Stimulated activated CD4-positive, alpha-beta T cell treated with anti-CD3 and anti-CD28 coated beads, Interleukin-12 subunit alpha, Interleukin-12 subunit beta, amount 100 ng/mL, for 48 hours (primary cell): ENCODE results near the gene CETP.
"Not testable (repeated sequence)": the region's sequence is repeated elsewhere in the genome, so short reads cannot be mapped to it uniquely, and the experiment has no call there.

ENCODE experiments used
- DNase-seq, 3 donors: peaks; one replicate each; pipeline ENCODE4 v3.0.0-alpha.2; 2020; ENCODE audit warnings: low read depth in 2 of 3, low spot score in 1 of 3

Gene CETP

GRCh38 chr16:56953006-56953405 is 8.7 kb upstream of the CETP start:
- no peak for DNase-seq

DNA sequence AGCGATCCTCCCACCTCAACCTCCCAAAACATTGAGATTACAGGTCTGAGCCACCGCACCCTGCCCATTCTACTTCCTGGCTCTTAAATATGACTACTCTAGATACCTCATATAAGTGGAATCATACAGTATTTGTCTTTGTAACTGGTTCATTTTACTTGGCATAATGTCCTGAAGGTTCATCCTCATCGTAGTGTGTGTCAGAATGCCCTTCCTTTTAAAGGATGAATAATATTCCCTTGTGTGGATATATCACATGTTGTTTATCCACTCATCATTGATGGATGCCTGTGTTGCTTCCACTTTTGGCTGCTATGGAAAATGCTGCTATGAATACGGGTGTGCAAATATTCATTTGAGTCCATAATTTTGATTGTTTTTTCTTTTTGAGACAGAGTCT is 5.7 kb upstream of the CETP start:
- no peak for DNase-seq

DNA sequence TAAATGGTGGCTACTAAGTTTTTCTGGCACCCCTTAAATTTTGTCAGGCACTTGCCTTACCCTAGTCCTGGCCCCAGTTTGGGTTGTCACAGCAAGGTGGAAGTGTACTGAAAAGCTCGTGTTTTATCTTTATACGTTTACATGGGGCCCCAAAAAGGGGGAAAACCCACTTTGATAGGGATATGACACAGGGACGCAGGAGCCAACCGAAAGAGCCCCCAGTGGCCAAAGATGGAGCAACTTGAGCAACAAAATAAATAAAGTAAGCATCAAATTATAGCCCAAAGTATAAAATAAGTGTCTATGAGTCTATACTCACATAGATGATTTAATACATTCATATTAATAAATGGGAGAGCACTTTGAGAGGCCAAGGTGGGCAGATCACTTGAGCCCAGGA is 5.0 kb upstream of the CETP start:
- DNase-seq, result no peak

DNA sequence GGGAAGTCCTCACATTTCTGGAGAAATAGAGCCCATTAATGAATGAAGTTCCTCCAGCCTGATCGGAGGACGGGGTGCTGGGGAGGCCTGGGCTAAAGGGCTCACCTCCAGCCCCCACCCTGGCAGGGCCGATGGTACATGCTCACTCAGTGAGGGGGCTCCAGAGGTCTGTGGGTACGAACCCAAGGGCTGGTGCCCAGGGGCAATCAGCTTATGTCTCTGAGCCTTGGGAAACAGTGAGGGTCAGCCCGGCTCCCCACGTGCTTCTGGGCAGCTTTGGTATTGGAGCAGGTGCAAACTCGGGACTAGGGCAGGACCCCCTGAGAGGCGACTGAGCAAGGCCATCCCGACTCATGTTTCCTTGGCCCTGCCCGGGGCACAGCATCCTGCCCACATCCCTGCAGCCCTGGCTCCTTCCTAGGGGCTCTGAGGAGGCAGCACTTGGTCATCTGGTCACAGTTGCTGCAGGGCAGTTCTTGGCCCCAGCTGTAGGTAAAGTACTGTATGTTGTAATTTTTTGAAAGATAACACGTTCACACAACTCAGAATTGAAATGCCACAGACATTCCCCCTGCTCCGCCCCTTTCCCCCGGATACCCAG is 969 bp upstream of the CETP start:
- no peak for DNase-seq

DNA sequence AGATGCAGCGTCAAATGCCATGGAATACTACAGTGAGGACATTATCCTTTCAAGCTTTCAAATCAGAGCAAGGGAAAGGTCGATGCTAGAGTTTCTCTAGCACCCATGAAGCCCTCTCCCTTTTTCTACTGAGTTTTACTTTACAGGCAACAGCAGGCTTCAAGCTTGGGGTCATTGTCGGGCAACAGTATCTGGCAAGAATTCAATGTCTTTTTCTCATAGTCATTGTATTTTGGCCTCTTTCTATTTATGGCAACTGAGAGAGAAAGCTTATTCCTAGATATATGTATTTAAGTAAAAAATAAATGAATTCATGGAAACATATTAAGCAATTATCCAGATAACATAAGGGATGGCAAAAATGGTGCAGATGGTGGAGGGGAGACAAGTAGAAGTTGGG is 364 bp upstream of the CETP start:
- DNase-seq, result no peak

DNA sequence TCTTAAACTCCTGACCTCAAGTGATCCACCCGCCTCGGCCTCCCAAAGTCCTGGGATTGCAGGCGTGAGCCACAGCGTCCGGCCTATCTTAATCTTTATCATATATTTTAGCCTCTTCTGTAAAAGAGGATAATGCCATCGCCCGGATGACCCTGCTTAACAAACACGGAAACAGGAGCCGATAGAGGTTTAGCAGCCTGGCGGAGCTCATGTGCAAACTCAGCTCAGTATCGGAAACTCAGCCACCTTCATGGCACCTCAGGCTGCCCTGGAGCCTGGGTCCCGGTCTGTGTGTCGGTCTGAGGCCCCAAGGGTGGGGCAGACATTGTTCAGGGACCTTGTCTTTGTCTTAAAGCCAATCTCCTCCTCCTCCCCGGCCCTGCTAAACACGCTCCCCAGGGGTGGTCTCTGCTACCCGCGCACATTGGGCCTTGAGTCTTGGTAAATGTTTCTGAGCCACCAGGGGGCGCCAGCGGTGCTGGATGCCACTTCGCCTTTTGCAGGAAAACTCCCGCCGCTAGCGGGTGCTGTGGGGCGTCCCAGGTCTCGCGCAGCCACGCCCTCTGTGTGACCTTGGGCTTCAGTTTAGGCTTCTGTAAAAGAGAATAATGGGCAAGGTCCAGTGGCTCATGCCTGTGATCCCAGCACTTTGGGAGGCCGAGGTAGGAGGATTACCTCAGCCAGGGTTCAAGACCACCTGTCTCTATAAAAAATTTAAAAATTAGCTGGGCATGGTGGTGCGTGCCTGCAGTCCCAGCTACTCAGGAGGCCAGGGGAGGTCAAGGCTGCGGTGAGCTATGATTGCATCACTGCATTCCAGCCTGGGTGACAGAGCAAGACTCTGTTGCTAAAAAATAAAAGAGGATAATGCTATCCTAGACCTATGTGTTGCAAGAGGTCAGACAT is 2.7 kb downstream of the CETP start:
- peak; percentile 87 to 97 (median 95) for DNase-seq

DNA sequence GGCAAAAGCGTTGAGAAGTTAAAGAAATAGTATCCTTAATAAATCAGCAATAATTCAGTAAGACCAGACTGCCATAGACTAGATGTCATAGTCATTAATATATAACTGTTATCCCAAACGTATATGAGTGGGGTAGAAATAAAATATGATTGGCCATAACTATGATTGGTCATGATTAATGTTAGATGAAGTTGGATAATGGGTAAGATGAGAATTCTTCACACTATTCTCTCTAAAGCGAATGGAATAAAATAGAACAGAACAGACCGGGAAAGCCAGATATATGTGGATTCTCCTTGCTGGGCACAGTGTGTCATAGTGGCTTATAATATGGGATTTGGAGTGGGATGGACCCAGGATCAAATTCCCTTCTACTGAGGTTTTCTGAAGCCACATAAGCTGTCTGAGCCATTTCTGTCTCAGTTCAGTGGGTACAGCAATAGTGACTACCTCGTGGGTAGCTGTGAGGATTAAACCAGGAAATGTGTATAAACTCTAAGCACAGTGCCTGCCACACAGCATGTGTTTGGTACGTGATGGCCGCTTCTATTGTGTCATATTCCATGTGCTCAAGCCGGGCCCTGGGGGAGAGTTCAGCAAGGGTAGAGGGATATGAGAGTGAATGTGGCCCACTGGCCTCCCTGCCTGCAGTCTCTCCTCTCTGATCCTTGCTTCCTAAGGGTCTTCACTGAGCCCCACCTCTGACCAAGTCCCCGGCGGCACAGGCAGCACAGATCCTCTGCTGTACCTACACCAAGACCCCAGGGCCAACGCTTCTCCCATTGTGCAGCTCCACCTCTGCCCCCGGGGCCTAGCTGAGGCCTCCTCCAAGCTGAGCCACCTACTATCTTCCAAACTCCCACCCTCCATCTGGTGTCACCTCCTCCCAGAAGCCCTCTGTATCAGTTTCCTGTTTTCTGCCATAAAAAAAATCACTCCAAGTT is 3.7 kb downstream of the CETP start:
- no peak for DNase-seq

- DNase-seq, result no peak
These were observed 4.3 kb downstream of the CETP start for GRCh38 chr16:56966093-56966475.

DNA sequence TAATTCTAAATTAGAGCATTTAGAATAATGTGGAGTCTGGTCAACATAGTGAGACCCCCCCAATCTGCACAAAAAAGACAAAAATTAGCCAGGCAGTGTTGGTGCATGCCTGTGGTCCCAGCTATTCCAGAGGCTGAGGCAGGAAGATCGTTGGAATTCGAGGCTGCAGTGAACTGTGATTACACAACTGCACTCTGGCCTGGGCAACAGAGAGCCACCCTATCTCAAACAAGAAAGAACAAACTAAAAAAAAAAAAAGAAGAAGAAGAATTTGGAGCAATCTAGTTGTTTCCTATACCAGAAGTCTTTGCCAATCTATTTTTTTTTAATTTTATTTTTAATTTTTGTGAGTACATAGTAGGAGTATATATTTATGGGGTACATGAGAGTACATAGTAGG is 6.0 kb downstream of the CETP start:
- no peak for DNase-seq

- no peak for DNase-seq
These were observed 8.0 kb downstream of the CETP start for GRCh38 chr16:56969769-56970168.

DNA sequence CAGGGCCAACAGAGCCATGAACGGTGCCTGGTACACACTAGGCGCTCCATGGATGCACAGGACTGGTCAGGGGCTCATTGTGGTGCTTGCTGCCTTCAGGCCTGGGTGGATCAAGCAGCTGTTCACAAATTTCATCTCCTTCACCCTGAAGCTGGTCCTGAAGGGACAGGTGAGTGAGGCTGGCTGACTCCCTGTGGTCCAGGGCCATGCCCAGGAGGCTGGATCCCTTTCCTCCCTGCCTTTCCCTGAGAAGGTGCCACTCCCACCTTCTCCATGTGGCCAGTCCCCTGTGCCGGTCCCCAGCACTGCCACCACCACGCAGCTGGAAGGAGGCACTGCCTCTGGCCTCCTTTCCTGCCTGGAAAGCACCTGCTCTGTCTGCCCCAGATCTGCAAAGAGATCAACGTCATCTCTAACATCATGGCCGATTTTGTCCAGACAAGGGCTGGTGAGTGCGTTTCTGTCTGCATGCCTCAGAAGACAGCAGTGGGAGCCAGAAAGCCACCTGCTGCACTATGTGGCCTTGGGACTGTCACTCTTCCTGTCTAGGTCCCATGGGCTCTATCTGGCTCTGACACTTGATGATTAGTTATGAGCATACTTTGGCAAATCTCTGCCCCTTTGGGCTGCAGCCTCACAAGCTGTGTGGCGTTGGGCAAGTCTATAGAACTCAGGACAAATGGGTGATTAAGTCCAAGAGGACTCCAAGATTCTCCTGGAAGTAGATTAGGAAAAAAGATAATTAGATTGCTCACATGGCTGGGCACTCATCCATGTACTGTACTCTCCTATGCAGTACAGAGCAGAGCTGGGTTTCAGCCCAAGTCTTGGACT is 9.4 kb downstream of the CETP start:
- no peak for DNase-seq

DNA sequence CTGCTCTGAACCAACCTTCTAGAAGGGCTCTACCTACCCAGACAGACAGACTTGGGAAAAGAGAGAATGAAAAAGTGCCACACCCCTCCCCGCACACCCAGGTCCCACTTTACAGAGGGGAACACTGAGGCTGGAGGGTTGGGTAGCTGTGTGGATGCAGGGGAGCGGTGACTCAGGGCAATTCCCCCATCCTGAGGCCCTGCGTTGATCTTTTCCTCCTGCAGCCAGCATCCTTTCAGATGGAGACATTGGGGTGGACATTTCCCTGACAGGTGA is 10.0 kb downstream of the CETP start:
- no peak for DNase-seq

DNA sequence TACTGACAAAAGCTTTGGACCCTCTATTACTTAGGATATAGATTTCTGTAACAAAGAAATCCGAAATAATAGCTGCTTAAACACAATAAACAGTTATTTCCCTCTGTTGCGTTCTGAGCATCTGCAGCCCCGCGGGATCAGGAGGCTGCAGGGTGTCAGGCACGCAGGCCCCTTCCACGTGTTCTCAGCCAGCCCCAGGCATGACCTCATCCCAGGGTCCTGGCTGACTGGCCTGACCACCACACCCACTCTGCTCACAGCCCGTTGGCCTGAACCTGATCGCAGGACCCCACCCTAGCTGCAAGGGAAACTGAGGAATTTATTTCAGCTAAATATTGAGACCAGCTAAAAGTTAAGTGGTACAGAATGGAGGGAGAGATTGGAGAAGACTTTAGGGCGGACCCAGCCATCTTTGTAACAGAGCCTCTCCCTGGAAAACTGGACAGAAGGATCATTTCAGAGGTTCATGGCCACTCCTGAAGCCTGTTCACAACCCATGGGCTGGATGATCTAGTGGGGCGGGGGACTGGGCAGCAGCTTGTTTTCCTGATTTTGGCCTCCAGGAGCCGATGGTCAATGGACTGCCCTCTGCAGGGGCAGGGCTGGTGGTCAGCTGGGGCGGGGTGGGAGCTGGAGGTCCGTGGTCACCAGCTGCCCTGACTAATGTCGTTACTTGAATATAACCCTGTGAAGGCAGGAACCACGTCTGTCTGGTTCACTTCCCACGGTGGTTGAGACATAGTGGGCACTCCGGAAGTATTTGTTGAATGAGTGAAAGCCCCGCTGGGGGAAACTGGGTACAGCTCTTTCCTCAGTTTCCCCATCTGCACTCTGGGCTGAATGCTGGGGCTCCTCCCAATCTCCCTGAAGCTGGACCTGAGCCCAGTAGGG is 10.9 kb downstream of the CETP start:
- no peak for DNase-seq

GRCh38 chr16:56973294-56973689 is 11.5 kb downstream of the CETP start:
- no peak for DNase-seq

DNA sequence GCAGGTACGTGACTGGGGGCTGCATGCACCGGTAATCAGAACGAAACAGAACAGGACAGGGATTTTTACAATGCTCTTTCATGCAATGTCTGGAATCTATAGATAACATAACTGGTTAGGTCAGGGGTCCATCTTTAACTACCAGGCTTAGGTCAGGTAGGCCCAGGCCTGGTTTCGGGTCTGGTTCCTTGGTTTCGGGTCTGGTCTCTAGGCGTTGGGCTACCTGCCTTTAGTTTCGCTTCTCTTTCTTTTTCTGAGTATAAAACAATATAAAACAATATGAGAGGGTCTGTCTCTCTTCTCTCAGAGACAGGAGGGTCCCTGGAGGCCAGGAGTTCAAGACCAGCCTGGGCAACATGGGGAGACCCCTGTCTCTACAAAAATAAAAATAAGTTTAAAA is 12.1 kb downstream of the CETP start:
- not testable (repeated sequence) for DNase-seq

DNA sequence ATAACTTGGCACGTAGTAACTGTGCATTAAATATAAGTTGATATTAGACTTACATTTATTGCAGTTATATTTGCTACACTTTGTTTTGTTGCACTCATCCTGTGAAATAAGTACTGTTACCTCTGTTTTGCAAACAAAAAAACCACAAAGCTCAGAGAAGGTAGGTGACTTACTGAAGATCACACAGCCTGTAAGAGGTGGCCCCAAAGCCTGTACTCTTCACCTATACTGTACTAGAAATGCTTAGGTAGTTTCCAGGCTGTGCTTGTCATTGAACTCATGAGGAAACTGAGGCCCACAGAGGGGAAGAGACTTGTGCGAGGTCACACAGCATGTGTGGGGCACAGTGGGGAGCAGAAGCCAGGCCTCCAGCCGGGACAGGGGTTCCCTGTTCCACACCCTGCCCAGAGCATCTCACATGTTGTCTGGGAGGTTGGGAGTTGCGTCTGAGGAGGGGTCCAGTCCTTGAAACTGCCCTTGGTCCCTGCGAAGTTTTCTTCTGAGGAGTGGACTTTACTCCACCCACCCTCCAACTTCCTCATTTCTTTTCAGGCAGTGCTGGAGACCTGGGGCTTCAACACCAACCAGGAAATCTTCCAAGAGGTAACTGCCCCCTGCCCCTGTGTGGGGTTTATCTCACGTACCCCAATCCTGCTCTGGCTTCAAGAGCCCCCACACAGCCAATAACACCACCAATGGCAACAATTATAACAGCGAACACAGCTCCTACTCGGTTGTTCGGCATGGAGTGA is 13.0 kb downstream of the CETP start:
- no peak for DNase-seq

- DNase-seq, result no peak
These were observed 14.0 kb downstream of the CETP start for GRCh38 chr16:56975714-56976113.

DNA sequence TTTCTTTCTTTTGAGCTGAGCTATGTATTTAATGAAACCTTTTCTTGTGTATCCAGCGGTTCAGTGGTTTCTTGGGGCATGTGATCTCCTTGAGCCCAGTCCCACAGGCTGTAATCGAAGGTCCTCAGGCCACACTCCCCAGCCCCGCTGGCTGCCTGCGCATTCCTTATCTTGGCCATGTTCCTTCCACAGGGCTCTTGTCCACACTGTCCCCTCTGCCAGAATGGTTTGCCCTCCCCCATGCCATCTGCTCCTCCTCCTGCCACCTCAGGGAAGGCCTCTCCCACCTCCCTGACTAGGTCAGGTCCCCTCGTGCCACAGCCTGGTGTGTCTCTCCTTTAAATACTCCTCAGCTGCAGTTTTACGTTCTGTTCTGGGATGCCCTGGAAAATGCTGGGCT is 15.5 kb downstream of the CETP start:
- no peak for DNase-seq

- DNase-seq, result no peak
These were observed 16.2 kb downstream of the CETP start for GRCh38 chr16:56977823-56978430.
